Thymus (tissue), 14 donors: Measurements from ENCODE around the gene SLX1A. TPM values are rescaled to one million over a fixed set of nuclear protein-coding genes. Genes with fewer than 3 reads are reported as not detected.
"Not testable (repeated sequence)": the region's sequence is repeated elsewhere in the genome, so short reads cannot be mapped to it uniquely, and the experiment has no call there.

Experiments used
- DNase-seq, 9 donors: peaks; one replicate each; pipeline ENCODE4 v3.0.0-alpha.2; 2013; ENCODE audit warnings: low spot score in 9 of 9, low read depth in 6 of 9, missing footprints in 1 of 9
- H3K27ac ChIP-seq, 2 donors: one replicate each; pipeline ENCODE4 v1.5.1; 2013; ENCODE audit warnings: control low read depth in 1 of 2, low read depth in 1 of 2, low read length in 1 of 2, mild to moderate bottlenecking in 1 of 2, moderate library complexity in 1 of 2
- H3K27me3 ChIP-seq, 2 donors: one replicate each; pipeline ENCODE4 v1.5.1; 2013; ENCODE audit warnings: low read length in 1 of 2; ENCODE audit not compliant: control insufficient read depth in 2 of 2, insufficient read depth in 1 of 2
- H3K36me3 ChIP-seq, 2 donors: one replicate each; pipeline ENCODE4 v1.5.1; 2013; ENCODE audit warnings: low read length in 1 of 2, mild to moderate bottlenecking in 1 of 2, moderate library complexity in 1 of 2; ENCODE audit not compliant: control insufficient read depth in 2 of 2, insufficient read depth in 2 of 2
- H3K4me1 ChIP-seq, 2 donors: one replicate each; pipeline ENCODE4 v1.5.1; 2013; ENCODE audit warnings: low read length in 2 of 2; ENCODE audit not compliant: control insufficient read depth in 2 of 2, insufficient read depth in 2 of 2
- H3K4me3 ChIP-seq, 2 donors: one replicate each; pipeline ENCODE4 v1.5.1; 2013; ENCODE audit warnings: low read length in 2 of 2, control low read depth in 1 of 2, mild to moderate bottlenecking in 1 of 2
- H3K9me3 ChIP-seq, 2 donors: one replicate each; pipeline ENCODE4 v1.5.1; 2013; ENCODE audit warnings: low read length in 1 of 2, mild to moderate bottlenecking in 1 of 2; ENCODE audit not compliant: control insufficient read depth in 2 of 2, insufficient read depth in 1 of 2
- WGBS: extraction: QIAGEN DNeasy Blood & Tissue Kit; methylation state at CpG from one replicate; pipeline ENCODE4 v1.1.7; 2013; 5-methylcytosine and 5-hydroxymethylcytosine counted together
- long read RNA-seq, 10 donors: transcript quantifications; one replicate each; lab custom pipeline, GENCODE V29; 2026
- polyA plus RNA-seq: library from polyadenylated mRNA; stranded (reverse); fragments of 200-250 nt; gene quantifications from one replicate; pipeline ENCODE4 v1.2.3, GENCODE V29; 2013
- total RNA-seq: library from RNA; stranded (reverse); fragments of 120-200 nt; gene quantifications from one replicate; pipeline ENCODE4 v1.2.4, GENCODE V29; 2013
- donor health status: healthy.

The SLX1A gene
- total RNA-seq (32.6 TPM), polyA plus RNA-seq (48.8 TPM)
- long read RNA-seq, donor 1, partial matches to known transcripts = 0 of 1 reads
- long read RNA-seq, donor 1, other reads (novel, unspliced or antisense) = 0 of 1 reads
- long read RNA-seq, donor 2 = 0 reads
- long read RNA-seq, donor 3, transcript SLX1A-201 (6 exons, 1,091 nt) = major isoform, 20 of 194 reads
- long read RNA-seq, donor 3, partial matches to known transcripts = 16 of 194 reads
- long read RNA-seq, donor 3, other reads (novel, unspliced or antisense) = 154 of 194 reads
- long read RNA-seq, donor 4, transcript SLX1A-201 (6 exons, 1,091 nt) = major isoform, 7 of 7 reads
- long read RNA-seq, donor 4, partial matches to known transcripts = 0 of 7 reads
- long read RNA-seq, donor 4, other reads (novel, unspliced or antisense) = 0 of 7 reads
- long read RNA-seq, donor 5, transcript SLX1A-206 (5 exons, 1,558 nt) = minor isoform, 6 of 28 reads
- long read RNA-seq, donor 5, transcript SLX1A-201 (6 exons, 1,091 nt) = major isoform, 18 of 28 reads
- long read RNA-seq, donor 5, partial matches to known transcripts = 0 of 28 reads
- long read RNA-seq, donor 5, other reads (novel, unspliced or antisense) = 0 of 28 reads
- long read RNA-seq, donor 6, transcript SLX1A-201 (6 exons, 1,091 nt) = major isoform, 11 of 14 reads
- long read RNA-seq, donor 6, partial matches to known transcripts = 0 of 14 reads
- long read RNA-seq, donor 6, other reads (novel, unspliced or antisense) = 0 of 14 reads
- long read RNA-seq, donor 7, transcript SLX1A-201 (6 exons, 1,091 nt) = major isoform, 6 of 7 reads
- long read RNA-seq, donor 7, partial matches to known transcripts = 0 of 7 reads
- long read RNA-seq, donor 7, other reads (novel, unspliced or antisense) = 0 of 7 reads
- long read RNA-seq, donor 8, transcript SLX1A-201 (6 exons, 1,091 nt) = major isoform, 6 of 8 reads
- long read RNA-seq, donor 8, partial matches to known transcripts = 0 of 8 reads
- long read RNA-seq, donor 8, other reads (novel, unspliced or antisense) = 0 of 8 reads
- long read RNA-seq, donor 9, transcript SLX1A-201 (6 exons, 1,091 nt) = major isoform, 7 of 12 reads
- long read RNA-seq, donor 9, partial matches to known transcripts = 0 of 12 reads
- long read RNA-seq, donor 9, other reads (novel, unspliced or antisense) = 0 of 12 reads
- long read RNA-seq, donor 10, transcript SLX1A-201 (6 exons, 1,091 nt) = major isoform, 10 of 11 reads
- long read RNA-seq, donor 10, partial matches to known transcripts = 0 of 11 reads
- long read RNA-seq, donor 10, other reads (novel, unspliced or antisense) = 0 of 11 reads

- H3K36me3 ChIP-seq, DNase-seq, H3K4me3 ChIP-seq, H3K4me1 ChIP-seq, H3K27ac ChIP-seq, H3K27me3 ChIP-seq, H3K9me3 ChIP-seq: not testable (repeated sequence)
- WGBS = no CpG with 5 or more reads among the region's 34 CpGs
These were observed at the start of gene SLX1A, which contains the start of gene BOLA2B for GRCh38 chr16:30193615-30194014. Gene SLX1A, plus strand, starts transcription at chr16:30193875. Its CDS starts 210 bp downstream, at chr16:30194085. Gene BOLA2B, minus strand, starts transcription at chr16:30193666. Its CDS starts 71 bp downstream, at chr16:30193595.

GRCh38 chr16:30144017-30144416, 49.7 kb upstream of the SLX1A start:
- no peak overlapping the region for H3K27ac ChIP-seq
- H3K27me3 ChIP-seq = no peaks in the 10 kb centered on the region
- peaks cover 0 to 4% of the 10 kb centered on the region in 2 donors for H3K9me3 ChIP-seq
- H3K4me3 ChIP-seq = no peak overlapping the region
- H3K36me3 ChIP-seq = no peaks in the 10 kb centered on the region
- peaks cover 7 to 15% of the 10 kb centered on the region in 2 donors for H3K4me1 ChIP-seq
- no peak for DNase-seq

GRCh38 chr16:30144917-30145316, 48.8 kb upstream of the SLX1A start:
- H3K36me3 ChIP-seq = no peaks in the 10 kb centered on the region
- peaks cover 0 to 11% of the 10 kb centered on the region in 2 donors for H3K9me3 ChIP-seq
- H3K4me1 ChIP-seq = peaks cover 1 to 7% of the 10 kb centered on the region in 2 donors
- no peak overlapping the region for H3K4me3 ChIP-seq
- no peak for DNase-seq
- WGBS = 94% methylated on average over 1 of the region's 1 CpG
- H3K27me3 ChIP-seq = no peaks in the 10 kb centered on the region
- no peak overlapping the region for H3K27ac ChIP-seq

- H3K9me3 ChIP-seq = peaks cover 0 to 16% of the 10 kb centered on the region in 2 donors
These were observed 48.0 kb upstream of the SLX1A start for GRCh38 chr16:30145657-30146056.

GRCh38 chr16:30147843-30148510, 45.7 kb upstream of the SLX1A start:
- no peaks in the 10 kb centered on the region for H3K36me3 ChIP-seq
- peaks cover 0 to under 1% of the 10 kb centered on the region in 2 donors for H3K4me1 ChIP-seq
- no peak overlapping the region for H3K27ac ChIP-seq
- no peak for DNase-seq
- H3K27me3 ChIP-seq = no peaks in the 10 kb centered on the region
- H3K4me3 ChIP-seq = no peak overlapping the region
- 97% methylated on average over 3 of the region's 3 CpGs for WGBS
- peaks cover 0 to 16% of the 10 kb centered on the region in 2 donors for H3K9me3 ChIP-seq

More at GRCh38 chr16:30145657-30146056, 48.0 kb upstream of the SLX1A start:
- Histone ChIP-seq H3K27ac (no peak overlapping the region), H3K27me3 (no peaks in the 10 kb centered on the region), H3K36me3 (no peaks in the 10 kb centered on the region), H3K4me1 (peaks cover 0 to 3% of the 10 kb centered on the region in 2 donors), H3K4me3 (no peak overlapping the region)
- DNase-seq = no peak
- WGBS = 88% methylated on average over 1 of the region's 1 CpG

GRCh38 chr16:30149250-30149930, 44.3 kb upstream of the SLX1A start:
- Histone ChIP-seq H3K36me3 (no peaks in the 10 kb centered on the region), H3K9me3 (peaks cover 0 to 16% of the 10 kb centered on the region in 2 donors), H3K27me3 (no peaks in the 10 kb centered on the region), H3K4me1 (no peaks in the 10 kb centered on the region), H3K27ac (no peak overlapping the region), H3K4me3 (no peak overlapping the region)
- DNase-seq = no peak
- 97% methylated on average over 5 of the region's 5 CpGs for WGBS

- DNase-seq = no peak
- H3K27me3 ChIP-seq = no peaks in the 10 kb centered on the region
- H3K4me3 ChIP-seq = no peak overlapping the region
- H3K36me3 ChIP-seq = no peaks in the 10 kb centered on the region
- H3K9me3 ChIP-seq = peaks cover 0 to 16% of the 10 kb centered on the region in 2 donors
- H3K4me1 ChIP-seq = no peaks in the 10 kb centered on the region
- H3K27ac ChIP-seq = no peak overlapping the region
- WGBS = 96% methylated on average over 7 of the region's 7 CpGs
These were observed 42.6 kb upstream of the SLX1A start for GRCh38 chr16:30151091-30151490.

- H3K27me3 ChIP-seq = no peaks in the 10 kb centered on the region
- WGBS = over 99% methylated on average over 9 of the region's 9 CpGs
- H3K9me3 ChIP-seq = peaks cover 0 to 16% of the 10 kb centered on the region in 2 donors
These were observed 41.2 kb upstream of the SLX1A start for GRCh38 chr16:30152517-30152916.

More at GRCh38 chr16:30152517-30152916, 41.2 kb upstream of the SLX1A start:
- Histone ChIP-seq H3K36me3 (no peaks in the 10 kb centered on the region), H3K27ac (no peak overlapping the region), H3K4me1 (no peaks in the 10 kb centered on the region), H3K4me3 (no peak overlapping the region)
- no peak for DNase-seq
